ENCODE data around the gene MID1.

DNA sequence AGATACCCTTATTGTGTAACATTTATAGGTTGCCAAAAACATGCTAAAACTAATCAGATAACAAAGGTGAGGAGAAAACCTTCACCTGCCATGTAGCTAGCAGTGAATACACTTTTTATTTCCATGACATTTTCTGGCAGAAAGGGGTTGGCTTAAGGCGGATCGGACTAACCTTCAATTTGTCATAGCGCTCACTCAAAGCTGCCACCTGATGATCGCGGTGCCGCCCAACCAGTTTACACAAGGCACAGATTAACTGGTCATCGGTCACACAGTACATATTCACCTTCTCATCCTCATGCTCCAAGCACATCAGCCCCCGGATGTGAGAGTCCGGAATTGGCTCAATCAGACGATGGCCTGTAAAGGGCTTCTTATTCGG is 53.7 kb downstream of the MID1 start:
- TF ChIP-seq, protein P1, sequence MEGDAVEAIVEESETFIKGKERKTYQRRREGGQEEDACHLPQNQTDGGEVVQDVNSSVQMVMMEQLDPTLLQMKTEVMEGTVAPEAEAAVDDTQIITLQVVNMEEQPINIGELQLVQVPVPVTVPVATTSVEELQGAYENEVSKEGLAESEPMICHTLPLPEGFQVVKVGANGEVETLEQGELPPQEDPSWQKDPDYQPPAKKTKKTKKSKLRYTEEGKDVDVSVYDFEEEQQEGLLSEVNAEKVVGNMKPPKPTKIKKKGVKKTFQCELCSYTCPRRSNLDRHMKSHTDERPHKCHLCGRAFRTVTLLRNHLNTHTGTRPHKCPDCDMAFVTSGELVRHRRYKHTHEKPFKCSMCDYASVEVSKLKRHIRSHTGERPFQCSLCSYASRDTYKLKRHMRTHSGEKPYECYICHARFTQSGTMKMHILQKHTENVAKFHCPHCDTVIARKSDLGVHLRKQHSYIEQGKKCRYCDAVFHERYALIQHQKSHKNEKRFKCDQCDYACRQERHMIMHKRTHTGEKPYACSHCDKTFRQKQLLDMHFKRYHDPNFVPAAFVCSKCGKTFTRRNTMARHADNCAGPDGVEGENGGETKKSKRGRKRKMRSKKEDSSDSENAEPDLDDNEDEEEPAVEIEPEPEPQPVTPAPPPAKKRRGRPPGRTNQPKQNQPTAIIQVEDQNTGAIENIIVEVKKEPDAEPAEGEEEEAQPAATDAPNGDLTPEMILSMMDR (IDR thresholded peaks at IDR 0.05), result no peak
- no peak for TF ChIP-seq ZFX (IDR thresholded peaks at IDR 0.05; ENCODE audit: borderline replicate concordance)
